HG03039 (cell line): ENCODE data around the gene WNT1.

Experiments used
- ATAC-seq: cut with Tn5 transposase; IDR thresholded peaks from one replicate; pipeline ENCODE4 v1.9.1; 2021; ENCODE audit warnings: mild to moderate bottlenecking, moderate library complexity; ENCODE audit not compliant: unreplicated experiment

The WNT1 gene

DNA sequence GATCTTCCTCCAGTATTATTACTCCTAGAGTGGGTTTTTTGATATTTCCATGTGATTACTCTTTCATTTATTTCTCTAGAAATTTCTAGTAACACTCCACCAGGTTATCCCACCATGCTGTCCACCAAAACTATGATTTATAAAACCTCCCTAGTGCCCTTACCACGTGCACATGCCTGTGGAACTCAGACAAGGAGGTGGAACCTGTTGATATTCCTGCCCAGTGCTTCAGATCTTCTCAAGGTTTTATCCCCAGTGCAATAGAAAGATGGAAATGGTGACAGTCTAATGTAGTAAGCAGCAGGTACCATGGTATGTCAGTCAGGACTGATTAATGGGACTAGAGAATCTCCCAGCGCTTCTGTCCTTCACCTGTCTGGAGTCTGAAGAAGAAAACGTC lies 17.3 kb upstream of the WNT1 start:
- no peak for ATAC-seq

DNA sequence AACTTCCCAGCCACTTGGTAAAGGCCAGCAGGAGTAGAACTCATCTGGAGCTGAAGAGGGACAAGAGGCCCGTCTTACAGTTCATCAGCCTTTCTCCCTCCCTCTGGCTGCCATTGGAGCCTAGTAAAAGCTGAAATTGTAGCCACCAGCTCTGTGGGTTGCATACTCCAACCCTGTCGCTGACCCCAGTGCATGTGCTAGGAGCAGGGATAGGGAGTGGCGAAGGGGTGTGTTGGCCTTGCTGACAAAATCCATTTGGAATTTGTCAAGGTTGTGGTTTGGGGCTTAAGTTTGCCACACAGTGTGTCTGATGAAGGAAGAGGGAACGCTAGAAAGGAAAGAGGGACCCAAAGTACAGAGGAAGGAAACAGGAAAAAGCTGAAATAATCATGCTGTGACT lies 16.8 kb upstream of the WNT1 start:
- ATAC-seq = no peak

DNA sequence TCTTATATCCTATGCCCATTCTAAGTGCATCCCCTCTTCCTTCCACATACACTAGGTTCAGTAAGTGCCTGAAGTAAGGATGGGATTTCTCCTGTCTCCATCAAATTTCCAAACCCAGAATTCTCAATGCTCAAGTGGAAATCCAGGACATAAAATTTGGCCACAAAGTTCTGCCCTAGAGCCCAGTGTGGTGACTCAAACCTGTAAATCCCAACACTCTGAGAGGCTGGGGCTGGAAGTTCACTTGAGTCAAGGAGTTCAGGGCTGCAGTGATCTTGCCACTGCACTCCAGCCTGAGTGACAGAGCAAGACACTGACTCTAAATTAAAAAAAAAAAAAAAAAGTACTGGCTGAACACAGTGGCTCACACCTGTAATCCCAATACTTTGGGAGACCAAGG lies 16.3 kb upstream of the WNT1 start:
- no peak for ATAC-seq

DNA sequence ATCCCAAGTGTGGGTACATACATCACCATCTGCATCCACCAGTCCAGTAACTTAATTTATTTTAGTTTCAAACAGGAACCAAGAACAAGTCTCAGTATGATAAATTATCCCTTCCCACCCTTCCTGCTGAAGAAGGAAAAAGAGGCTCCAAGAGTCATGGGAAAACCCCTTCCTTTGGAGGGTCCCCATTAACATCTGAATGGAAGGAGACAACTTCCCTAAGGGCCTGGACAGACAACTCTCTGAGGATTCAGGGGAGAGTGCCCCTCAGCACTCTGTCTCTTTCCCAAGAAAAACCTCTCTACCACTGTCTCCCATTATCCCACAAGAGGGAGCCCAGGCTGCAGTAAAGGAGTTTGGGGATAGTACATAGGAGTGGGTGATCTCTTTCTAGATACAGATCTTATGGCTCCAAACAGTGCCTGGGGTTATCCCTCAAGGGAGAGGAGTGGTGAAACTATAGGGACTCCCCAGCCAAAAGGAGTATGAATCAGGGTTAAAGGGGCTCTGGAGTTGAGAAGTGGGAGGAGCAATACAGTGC lies 12.8 kb upstream of the WNT1 start:
- no peak for ATAC-seq

DNA sequence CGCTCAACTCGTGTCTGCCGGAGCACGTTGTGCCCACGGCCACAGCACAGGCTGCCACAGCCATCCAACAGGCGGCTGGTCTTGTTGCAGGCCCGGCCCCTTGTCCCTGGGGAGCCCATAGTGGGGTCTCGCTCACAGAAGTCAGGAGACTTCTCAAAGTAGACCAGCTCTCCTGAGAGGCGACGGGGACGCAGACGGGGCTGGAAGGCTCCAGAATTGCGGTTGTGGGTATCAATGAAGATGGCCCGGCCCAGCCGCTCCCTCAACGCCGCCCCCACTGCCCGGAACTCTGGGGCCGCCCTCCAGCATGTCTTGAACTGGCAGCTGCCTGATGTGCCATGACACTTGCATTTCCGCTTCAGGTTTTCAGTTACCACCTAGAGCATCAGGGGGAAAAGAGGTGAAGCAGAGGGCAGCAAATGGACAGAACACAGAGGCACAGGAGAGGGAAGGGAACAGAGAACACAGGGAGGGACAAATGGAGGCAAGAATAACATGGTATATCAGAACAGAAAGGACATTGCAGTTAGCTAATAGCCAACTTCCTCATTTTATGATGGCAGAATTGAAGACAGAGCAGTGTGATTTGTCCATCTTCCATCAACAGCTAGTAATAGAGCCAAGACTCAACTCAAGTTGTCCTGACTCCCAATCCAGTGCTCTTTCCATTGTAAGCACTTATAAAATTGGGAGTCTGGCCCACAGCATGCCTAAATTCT lies 11.8 kb upstream of the WNT1 start:
- no peak for ATAC-seq

DNA sequence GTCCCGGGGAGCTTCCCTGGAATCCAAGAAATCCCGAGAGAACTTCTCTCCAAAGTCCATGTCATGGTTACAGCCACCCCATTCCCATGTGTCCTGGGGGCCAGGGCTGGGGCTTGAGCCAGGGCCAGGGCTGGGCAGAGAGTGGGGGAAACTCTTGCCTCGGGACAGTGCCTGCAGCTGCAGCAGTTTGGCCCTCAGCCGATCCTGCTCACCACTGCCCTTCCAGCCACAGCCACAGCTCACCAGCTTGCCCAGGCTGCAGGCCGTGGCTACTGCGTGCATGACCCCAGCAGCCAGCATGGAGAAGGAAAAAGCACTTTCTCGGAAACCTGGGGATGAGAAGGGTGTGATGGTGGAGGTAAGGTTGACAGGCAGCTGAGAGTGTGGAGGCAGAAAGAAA lies 10.1 kb upstream of the WNT1 start:
- ATAC-seq = no peak

DNA sequence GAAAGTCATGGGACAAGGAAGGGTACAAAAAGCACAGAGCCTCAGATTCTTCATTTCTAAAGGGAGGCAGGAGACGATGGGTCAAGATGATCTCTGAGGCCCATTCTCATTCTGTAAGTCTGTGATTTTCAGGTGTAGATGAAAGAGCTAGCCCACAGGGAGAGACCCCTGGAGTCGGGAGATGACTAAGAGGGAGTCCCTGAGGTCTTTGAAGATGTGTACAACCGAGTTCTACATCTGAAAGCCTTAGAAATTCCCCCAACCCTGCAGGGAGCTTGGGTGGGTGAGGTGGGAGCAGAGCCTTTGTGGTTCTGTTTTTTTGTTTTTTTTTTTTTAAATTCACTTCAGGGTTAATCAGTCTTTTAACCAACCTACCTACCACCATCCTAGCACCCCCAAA lies 9.7 kb upstream of the WNT1 start:
- ATAC-seq = no peak

DNA sequence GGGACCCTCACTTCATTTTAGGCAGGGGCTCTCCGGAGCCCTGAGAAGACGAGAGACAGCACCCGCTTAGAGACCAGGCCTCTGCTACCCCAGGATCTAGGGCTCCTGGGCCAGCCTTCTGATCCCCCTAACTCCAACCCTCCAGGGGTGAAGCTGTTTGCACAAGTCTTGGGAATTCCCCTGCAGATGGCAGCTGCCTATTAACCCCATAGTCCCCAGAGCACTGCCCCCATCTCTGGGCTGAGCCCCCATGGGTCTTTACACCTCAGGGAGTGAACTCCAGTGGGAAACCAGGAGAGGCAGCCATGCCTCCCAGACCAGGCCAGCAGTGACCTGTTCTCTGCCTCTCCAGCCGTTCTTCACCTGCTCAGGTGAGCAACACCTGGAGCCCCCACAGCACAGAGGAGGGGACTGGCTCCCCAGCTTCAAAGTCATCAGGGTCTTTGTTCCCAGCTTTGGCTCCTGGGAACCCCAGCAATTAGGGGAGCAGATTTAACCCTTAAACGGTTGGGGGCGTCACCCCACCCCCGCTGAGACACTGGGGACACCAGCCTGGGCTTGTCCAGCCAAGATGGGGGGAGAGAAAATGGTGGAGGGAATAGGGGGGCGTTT lies 8.9 kb upstream of the WNT1 start:
- ATAC-seq = no peak

DNA sequence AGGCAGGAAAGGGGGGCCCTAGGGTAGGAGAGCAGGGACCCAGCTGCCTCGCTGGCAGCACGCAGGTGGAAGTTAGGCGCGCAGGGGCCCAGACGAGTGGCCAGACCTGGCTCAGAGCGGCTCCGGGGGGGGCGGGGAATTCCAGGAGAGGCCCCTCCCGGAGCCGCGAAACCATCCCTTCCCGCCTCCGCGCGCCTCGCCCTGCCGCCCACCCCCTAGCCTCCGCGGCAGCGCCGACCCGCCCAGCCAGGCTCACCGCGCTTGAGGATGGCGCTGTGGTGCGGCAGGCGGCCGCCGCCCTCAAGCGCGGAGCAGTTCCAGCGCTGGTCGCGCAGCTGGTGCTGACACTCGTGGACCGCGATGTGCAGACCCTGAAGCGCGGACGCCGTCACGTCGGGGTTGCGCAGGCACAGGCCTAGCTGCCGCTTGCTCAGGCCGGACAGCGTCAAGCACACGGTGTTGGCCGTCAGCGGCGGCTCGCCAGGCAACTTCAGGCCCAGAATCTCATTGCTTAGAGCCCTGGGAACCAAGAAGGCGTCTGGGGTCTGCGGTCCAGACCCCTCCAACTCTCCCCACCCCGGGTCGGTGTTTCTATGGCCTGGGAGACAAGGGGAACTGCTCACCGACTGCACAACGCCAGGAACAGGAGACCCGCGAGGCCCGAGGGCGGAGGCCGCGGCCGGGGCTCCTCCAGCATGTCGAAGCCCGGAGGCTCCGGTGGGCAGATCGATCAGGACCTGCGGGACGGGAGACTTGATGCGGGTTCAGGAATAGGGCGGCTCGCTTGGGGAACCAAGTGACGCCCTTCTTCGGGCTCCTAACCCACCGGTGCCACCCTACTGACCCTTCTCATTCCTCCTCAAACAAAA lies 8.1 kb upstream of the WNT1 start:
- ATAC-seq = no peak

DNA sequence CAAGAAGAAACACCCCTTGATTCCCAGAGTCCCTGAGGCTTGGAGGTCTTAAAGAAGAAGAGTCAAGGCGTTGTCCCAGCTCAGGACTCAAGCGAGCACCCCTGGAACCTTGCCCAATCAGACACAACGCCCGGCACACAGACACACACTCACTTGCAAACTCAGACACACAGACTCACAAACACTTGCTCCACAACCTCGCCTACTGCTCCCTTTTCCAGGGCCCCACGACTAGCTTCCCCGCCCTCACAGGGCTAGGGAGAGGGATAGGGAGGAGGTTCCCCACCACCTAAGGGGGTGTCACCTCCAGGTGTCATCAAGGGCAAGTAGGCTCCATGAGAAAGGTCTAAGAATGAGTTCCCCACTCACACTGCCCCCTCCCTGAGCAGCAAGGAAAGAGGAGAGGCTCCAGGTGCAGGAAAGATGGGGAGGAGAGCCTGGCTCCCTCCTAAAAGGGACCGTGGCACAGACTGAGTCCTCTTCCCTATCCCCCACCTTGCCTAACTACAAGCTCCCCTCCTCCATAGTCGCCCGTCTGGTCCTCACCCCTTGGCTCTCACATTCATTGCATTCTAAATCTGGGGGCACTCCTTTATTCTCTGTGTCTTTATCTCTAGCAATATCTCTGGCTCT lies 7.3 kb upstream of the WNT1 start:
- ATAC-seq = no peak

DNA sequence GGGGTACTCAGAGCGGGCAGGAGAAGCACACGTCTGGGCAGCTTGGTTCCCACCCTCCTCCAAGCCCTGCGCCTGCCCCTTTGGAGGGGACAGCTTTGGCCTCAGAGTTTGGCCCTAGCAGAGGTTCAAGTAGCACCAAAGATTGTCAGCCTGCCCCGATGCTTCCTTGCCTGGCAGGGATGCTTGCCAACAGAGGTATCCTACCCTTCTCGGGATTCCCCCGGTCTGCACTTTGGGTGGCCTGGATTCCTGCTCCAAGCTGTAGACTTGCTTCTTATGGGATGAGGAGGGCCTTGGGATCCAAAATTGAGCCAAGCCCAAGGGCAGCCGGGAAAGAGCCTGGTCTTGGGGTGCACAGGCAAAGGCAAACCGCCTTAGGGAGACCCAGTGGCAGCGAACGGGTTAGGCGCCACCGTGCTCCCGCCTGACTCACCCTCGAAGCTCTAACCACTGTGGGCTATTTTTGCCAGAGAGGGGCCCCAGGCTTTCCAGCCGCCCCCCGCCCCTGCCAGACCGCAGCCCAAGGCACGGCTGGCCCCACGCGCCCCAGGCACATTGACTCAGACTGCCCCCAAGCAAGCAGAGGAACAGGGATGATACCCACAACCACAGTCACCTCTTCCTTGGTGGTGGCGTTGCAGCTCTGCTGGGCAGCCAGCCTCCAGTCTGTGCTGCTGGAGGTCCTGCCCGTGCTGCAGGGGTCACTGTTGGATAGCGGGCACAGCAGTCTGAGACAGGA lies 5.7 kb upstream of the WNT1 start:
- ATAC-seq = no peak

DNA sequence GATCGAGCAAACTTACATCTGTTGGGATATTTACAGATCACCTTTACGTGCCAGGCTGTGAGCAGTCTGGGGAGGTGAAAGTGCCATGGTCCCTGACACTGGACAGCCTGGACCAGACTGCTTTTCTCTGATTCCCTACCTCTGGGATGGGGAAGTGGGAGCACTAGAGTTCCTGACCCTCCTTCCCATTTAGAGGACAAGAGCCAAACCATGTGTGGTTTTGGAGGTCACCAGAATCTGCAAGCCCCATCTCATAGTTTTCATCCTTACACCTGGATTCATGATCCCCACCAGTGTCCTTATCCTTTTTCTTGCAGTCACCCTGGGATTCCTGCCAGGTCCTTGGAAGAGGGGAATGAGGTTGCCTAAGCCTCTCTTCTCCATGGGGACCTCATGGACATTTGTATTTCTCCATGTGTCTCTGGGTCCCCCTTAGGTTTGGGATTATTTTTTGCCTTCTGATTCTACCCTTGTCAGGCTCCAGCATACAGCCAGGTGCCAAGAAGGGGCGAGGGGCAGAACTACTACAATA lies 5.1 kb upstream of the WNT1 start:
- ATAC-seq = no peak

DNA sequence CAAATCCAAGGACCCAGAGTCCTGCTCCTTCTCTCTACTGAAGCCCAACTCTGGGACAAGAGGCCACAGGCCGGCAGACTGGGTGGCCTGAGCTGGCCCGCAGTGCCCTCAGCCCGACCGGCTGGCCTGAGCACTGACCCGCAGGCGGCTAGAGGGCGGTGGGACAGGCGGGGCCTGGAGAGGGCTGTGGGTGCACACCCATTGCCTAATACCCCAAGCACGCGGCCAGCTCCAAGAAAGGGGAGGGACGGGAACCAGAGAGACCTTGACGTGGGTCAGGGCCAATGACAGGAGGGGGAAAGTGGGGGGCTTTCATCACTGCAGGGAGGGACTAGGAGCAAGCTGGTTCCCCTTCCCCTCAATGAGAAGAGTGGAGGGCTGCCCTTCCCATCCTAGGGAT lies 4.6 kb upstream of the WNT1 start:
- no peak for ATAC-seq

DNA sequence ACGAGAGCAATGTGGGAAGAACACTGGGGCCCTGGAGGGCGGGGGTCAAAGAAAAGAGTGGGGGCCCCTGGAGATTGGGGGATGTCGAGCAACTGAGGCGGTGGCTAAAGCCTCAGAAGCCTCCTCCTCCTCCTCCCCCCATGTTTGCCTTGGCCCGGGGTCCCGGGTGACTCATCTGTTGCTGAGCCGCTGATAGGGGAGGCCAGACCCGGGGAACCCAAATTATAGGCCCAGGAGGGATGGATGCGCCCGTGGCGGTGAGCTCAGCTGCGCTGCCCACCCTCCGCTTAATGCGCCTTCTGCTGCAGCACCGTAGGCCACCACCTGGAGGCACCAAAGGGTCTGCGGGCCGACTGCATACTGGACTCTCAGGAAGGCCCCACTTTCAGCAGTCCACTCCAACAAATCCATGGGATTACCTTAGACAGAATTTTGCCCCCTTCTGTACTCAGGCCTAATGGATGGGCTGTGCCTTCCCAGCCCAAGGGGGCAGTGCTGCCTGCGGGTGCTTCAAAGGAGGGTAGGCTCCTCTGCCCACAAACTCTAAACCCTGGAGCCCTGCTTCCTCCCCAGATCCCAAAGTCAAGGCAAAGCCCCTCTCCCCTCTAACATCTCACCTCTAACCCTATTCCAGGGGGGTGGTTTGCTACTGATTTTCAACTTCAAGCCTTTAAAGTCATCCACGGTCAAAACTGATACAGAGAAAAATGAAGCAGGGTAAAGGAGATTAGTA lies 4.0 kb upstream of the WNT1 start:
- ATAC-seq = no peak

DNA sequence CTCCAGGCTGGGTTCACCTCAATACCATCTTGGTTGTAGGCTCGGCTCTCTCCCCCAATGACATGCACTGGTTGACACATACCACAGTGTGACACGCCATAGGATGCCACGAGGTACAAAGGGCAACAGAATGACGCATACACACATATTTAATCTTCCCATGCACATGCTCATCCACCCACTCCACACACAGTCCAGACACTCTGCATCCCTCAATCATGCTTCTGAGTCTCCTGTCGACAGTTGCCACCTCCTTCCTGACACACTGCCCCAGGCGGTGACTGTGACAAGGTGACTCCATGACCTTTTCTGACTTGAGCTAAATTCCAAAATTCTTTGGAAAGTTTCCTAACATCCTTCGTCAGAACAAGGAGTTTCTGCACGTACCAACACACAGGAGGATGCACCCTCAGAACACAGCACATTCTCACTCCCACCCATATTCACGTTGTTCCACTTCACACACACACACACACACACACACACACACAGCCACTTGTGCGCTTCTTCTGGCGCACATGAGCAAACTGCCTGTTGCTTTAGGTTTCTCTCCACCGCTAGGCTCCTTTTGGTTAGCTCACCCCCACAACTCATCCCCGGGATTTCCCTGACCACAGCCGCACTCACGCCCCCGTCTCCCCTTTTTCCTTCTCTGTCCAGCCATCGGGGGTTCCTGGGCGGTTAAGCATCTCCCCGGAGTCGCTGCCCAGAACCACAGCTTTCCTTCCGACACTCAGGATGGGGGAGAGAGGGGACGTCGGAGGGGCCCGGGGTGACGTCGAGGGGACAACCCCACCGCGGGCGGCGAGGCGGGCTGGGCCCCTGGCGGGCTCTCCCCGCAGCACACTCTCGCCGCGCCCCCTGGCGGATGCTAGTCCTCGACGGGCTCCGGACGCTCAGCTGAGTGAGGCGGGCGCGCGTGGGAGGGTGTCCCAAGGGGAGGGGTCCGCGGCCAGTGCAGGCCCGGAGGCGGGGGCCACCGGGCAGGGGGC lies 536 bp upstream of the WNT1 start:
- no peak for ATAC-seq

DNA sequence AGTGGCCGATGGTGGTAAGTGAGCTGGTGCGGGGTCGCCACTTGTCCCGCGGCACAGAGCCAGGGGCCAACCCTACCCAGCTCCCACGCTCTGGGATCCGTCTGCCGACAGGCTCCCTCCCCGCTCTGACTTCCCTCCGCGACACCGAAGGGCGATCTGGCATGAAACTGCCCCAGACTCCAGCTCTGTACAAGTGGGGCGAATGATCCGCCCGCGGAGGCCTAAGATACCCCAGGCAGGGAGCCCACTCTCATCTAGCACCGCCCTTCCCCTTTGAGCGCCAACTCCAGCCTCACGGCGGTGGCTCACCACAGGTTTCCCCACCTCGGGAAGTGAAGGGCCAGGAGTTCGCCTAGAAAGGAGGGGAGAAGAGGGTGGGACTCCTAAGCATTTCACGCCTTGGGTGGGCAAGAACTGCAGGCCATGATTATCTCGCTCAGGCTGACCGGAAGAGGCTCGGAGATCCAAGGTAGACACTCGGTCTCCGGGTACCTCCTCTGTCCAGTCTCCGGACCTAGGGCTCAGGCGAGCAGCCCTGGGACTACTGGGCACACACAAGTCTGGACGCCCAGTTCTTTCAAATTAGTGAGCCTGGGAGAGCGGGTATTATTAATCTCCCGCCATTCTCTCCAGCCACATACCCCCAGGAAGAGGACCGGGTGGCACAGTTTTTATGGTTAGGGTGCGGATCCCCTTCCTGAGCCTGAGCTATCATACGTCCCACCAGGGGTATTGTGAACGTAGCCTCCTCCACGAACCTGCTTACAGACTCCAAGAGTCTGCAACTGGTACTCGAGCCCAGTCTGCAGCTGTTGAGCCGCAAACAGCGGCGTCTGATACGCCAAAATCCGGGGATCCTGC lies 849 bp downstream of the WNT1 start:
- no peak for ATAC-seq

DNA sequence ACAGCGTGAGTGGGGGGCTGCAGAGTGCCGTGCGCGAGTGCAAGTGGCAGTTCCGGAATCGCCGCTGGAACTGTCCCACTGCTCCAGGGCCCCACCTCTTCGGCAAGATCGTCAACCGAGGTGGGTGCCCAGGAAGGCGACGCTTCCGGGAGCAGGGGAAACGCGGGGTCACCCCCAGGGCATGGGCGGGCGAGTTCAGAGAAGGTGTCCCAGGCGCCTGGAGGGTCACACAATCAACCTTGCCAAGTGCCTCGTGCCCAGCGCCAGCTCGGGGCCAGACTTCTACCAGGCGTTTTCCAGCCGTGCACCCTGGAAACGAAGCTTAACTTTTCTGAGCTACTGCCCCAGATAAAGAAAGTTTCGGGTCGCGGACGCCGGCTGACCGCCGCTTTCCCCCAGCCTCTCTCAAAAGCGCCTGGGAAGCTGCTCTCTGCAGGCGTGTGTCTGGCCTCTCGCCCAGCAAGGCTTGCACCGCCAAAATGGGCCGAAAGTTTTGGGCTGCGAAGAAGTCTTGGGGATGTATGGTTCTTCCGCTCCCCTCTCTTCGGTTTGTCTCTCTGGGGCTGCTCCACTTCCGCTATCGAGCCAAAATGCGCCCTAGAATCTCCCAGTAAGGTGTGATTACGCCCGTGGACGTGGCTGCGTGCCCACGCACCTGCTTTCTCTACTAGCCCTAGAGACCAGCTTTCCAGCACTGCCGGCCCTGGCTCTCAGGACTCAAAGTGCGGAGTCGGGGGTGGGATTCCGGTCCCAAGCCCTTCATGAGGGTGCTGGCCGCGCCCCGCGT lies 1.7 kb downstream of the WNT1 start:
- ATAC-seq = no peak
